Inferior parietal cortex (tissue), 1 donor: ENCODE measurements around the gene PARS2.

Experiments
- DNase-seq: peaks from one replicate; pipeline ENCODE4 v3.0.0-alpha.2; 2016; ENCODE audit errors: extremely low spot score

Gene PARS2

DNA sequence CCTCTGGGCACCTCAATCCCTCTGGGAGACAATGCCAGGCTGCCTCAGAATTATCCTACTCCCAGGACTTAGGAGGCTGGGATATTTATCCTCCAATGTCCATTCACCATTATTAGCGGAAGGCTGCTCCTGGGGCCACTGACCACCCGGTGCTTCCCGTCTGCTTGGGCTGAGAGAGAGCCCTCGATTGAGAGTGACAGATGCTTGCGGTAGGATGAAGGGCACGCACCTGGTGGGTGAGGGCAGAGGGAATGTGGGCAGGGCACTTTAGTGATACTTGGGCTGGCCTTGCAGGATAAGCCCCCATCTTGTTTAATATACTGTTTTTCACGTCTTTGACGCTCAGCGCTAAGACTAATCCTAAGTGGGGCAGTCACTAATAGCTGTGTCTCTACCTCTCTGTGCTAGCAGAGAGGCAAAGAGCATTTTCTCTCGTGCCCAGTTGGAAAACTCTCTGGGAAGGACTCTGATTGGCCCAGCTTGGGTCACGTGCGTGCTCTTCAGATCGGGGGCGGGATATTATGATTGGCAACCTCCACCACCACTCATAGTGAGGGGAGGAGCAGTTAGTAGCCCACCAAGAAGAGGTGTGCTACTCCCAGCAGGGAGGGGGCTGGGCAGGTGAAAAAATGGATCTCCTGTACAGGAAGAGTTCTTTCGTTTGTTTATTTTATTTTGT, 10.6 kb upstream of the PARS2 start:
- no peak for DNase-seq

- no peak for DNase-seq
These were observed 8.6 kb upstream of the PARS2 start for GRCh38 chr1:54772951-54773350.

GRCh38 chr1:54768093-54768492, 3.8 kb upstream of the PARS2 start:
- no peak for DNase-seq

DNA sequence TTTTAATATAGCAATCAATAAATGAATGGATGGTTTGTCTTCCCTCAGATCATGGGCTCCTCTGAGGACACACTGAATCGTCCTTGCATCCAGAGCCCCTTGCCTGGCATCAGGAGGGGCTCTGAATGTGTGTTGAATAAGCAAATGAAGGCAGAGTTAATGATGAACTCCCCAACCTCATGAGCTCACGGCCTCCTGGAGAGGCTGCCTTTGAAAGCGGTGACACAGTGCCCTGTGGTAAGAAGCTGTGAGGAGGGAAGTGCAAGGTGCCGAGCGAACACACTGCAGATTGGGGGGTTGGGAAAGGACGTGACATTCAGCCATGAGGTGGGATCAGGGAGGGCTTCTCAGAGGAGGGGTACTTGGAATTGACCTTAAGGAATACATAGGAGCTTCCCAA, 3.2 kb upstream of the PARS2 start:
- no peak for DNase-seq

DNA sequence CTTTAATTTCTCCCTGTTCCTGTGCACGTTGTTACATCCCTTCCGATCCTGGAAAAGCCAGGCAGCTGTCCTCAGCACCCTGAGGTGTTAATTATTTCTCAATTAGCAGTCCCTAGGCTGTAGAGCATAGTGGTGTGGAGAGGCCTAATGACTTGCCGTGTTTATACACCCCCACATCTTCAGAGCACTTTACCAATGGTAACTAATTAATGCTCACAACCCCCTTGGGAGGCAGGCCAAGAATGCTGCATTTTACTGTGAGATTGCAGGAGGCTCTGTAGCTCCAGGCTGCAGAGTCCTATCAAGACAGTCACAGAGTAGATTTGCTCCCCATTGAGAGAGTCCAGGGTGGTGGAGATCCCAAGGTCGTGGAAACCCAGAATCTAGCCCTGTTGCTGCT, 2.4 kb upstream of the PARS2 start:
- DNase-seq, result no peak

GRCh38 chr1:54764922-54765561, 719 bp upstream of the PARS2 start:
- DNase-seq, result no peak

- DNase-seq, result no peak
These were observed 549 bp downstream of the PARS2 start for GRCh38 chr1:54763816-54764132.

DNA sequence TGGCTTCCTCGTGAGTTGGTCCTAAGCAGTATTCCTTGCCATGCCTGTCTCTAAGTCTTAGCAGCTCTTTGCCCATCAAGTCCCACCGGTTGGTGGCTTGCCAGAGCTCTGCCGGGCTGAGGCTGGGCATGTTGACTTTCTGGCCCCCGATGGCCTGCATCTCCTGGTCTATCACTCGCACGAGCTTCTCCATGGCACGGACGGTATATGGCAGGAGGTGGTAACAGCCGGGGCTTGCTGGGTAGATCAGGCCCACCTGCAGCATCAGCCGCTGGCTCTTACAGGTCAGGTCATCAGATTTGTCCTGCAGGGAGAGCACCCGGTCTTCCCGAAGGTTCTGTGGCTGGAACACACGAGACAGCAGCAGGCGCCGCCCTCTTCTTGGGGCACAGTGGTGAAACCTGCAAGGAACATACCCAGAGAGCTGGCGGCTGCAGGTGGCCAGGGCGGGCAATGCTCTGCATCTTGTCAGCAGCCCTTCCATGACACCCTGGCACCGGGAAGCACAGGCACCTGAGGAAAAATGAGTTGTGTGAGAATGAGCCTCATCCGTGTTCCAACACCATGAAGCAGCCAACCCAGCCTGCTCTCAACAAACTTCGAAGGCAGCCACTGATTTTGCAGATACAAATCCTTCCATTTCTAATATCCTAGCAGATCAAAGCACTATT, 5.5 kb downstream of the PARS2 start:
- no peak for DNase-seq

GRCh38 chr1:54757833-54758232, 6.5 kb downstream of the PARS2 start:
- no peak for DNase-seq

DNA sequence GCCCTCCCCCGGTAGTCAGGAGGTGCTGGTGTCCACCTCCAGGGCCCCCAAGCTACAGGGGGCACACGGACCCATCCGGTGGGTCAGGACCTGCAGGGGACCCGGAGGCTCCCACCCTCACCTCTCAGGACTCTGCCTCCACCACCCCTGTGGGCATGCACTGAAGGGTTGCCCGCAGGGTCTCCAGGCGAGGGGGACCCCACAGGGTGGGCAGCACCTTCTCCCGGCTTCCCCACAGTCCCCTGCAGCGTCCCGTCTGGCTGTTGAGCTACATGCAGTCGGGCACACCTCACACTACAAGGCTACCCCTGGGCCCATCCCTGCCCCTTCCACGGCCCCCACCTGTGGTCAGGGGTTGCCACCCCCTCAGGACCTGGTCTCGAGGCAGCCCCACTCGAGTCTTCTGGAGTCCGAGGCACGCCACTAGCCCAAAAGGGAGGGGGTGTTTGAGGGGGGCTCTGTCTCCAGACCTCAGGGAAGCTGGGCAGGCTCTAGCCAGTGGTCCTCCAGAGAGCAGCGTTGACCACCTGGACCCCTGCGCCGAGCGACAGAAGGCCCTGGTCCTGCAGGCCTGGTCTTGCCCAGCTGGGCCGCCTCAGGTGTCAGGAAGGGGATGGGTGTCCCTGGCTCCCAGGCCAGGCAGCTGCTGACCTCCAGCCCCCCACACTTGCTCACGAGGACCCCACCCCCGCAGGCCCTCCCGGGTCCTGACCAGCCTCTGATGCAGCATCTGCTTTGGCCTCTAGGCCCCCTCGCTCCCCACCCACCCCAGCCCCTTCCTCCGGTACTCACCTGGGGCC, 9.6 kb downstream of the PARS2 start:
- no peak for DNase-seq

- no peak for DNase-seq
These were observed 10.3 kb downstream of the PARS2 start for GRCh38 chr1:54754045-54754444.

GRCh38 chr1:54751426-54751825, 12.9 kb downstream of the PARS2 start:
- DNase-seq, result no peak

DNA sequence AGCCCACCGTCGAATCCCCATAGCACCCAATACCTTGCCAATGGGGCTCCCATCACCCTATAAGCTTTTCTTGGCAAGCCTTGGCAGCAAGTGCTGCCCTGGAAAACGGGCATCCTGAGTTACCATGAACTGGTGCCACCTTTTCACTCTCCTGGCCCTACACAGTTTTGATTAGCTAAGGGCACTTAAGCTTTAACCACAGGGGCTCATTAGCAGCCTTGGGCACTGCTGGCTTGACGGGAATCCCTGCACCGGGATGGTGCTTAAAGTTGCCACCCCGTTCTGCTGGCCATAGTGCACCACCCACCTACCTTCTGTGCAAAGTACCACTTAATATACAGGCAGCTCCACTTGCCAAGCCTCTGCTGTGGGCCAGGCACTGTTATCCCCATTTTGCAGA, 13.7 kb downstream of the PARS2 start:
- no peak for DNase-seq

- DNase-seq, result no peak
These were observed 16.1 kb downstream of the PARS2 start for GRCh38 chr1:54748094-54748835.

DNA sequence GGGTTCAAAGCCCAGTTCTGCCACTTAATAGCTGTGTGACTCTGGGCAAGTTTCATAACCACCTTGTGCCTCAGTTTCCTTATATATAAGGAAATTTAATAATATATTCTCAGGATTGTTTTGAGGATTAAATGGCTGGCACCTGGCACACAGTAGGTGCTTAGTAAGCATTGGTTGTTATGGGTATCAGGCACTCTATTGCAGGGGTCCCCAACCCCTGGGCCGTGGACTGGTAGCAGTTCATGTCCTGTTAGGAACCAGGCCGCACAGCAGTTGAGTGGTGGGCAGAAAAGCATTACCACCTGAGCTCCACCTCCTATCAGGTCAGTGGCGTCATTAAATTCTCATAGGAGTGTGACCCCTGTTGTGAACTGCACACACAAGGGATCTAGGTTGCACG, 18.5 kb downstream of the PARS2 start:
- DNase-seq, result no peak

DNA sequence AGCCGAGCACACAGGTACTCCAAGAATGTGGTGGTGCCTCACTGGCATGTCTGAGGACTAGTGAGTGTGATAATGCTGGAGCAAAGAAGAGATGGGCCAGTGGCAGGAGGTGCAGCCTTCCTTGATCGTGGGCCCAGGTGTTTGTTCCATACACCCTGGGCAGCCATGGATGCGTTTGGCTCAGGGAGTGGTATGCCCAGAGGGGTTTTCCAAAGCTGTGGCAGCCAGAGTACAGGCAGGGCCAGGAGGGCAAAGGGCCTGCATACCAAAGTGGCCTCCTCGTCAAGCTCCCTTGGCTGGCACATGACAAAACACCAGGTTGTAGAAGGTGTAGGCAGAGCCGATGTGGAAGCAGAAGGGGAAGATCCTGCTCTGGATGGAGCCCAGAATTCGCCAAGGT, 19.0 kb downstream of the PARS2 start:
- no peak for DNase-seq

DNA sequence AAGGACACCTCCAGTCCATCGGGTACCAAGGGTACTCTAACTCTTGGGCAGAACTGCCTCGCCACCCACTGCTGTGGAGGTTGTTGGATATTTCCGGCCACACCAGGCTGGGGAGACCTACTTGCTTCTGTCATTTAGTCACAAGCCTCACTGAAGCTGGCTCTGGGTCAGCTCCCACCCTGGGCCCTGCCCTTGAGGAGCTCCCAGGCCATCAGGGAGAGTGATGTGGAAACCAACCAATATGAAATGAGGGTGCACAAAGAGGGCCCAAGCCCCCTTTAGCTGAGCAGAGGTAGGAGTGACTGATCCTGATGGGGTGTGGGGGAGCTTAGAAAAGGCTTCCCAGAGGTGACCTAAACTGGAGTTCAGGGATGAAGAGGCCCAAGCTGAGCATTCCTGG, 19.6 kb downstream of the PARS2 start:
- DNase-seq, result no peak

GRCh38 chr1:54743416-54744226, 20.7 kb downstream of the PARS2 start:
- no peak for DNase-seq

DNA sequence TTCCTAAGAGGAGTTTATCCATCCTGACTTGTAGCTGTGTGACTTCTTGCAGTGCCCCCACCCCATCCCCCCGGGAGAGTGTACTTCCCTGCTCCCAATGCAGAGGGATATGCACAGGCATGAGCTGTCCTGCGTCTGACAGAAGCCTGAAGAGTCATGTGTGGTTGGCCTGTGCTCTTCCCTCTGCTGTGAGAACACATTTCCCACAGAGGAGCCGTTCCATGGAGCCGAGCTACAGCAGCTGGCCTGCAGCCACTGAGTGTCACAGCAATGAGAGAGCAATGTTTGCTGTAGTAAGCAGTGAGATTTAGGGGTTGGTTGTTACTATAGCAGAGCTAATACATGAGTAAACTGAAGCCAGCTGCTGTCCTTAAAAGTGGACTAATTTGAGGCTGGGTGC, 22.0 kb downstream of the PARS2 start:
- DNase-seq, result no peak

DNA sequence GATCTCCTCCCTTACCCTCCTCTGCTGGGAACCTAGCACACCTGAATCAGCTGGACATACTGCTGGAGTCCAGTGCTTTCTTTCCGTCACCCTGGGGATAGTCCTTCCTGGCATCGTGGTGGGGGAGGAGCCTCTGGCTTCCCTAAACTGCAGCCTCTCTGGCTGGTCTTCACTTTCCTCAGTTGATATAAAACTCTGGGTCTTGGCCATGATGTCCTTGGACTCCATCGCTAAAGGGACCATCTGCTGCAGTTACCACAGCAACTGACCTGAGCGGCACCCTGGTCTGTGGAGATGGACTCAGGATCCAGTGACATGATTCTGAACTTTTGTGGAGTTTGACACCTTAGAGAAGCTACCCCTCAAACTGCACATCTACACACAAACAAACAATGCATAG, 22.8 kb downstream of the PARS2 start:
- no peak for DNase-seq

GRCh38 chr1:54738244-54738643, 26.1 kb downstream of the PARS2 start:
- DNase-seq, result no peak
